ENCODE results near the gene LGALS8.

Gene LGALS8

DNA sequence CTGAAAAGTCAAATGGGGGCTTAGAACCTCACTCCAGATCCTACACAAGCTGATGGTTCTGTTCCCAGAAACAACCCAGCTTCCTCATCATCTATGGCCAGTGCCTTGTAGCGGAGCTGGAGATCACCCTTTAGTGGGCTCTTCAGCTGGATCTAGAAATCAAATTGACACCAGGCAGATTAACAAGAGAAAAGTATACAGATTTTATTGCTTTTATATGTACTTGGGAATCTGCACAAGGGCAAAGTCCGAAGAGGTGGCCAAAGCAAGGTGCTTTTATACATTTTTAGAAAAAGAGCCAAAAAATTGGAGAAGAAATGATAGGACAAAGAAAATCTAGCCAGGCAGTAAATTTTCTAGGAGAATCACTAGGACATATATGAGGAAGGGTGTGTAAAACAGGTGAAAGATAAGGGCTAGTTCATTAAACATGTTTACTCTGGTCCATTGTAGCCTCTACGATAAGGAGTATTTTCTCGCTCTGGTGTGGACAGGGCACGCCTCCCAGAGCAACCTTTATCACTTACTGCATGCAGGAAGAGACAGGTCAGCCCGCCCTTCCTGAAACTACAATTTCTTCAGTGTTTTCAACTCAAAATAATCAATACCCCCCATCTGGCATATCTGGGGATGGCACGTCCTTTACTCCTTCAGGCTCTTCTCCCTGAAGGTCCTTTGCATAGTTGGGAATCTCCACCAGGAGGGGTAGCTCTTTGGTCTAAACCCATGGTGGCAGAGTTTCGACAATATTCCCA, 14.0 kb upstream of the LGALS8 start:
- TF ChIP-seq, protein P1, sequence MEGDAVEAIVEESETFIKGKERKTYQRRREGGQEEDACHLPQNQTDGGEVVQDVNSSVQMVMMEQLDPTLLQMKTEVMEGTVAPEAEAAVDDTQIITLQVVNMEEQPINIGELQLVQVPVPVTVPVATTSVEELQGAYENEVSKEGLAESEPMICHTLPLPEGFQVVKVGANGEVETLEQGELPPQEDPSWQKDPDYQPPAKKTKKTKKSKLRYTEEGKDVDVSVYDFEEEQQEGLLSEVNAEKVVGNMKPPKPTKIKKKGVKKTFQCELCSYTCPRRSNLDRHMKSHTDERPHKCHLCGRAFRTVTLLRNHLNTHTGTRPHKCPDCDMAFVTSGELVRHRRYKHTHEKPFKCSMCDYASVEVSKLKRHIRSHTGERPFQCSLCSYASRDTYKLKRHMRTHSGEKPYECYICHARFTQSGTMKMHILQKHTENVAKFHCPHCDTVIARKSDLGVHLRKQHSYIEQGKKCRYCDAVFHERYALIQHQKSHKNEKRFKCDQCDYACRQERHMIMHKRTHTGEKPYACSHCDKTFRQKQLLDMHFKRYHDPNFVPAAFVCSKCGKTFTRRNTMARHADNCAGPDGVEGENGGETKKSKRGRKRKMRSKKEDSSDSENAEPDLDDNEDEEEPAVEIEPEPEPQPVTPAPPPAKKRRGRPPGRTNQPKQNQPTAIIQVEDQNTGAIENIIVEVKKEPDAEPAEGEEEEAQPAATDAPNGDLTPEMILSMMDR (IDR thresholded peaks at IDR 0.05; ENCODE audit: low read length, missing control alignments) = no peak
- no peak for DNase-seq (ENCODE audit: low read depth)
- H3K4me3 ChIP-seq (replicated peaks; ENCODE audit: low read depth, low read length) = no peak overlapping the region

DNA sequence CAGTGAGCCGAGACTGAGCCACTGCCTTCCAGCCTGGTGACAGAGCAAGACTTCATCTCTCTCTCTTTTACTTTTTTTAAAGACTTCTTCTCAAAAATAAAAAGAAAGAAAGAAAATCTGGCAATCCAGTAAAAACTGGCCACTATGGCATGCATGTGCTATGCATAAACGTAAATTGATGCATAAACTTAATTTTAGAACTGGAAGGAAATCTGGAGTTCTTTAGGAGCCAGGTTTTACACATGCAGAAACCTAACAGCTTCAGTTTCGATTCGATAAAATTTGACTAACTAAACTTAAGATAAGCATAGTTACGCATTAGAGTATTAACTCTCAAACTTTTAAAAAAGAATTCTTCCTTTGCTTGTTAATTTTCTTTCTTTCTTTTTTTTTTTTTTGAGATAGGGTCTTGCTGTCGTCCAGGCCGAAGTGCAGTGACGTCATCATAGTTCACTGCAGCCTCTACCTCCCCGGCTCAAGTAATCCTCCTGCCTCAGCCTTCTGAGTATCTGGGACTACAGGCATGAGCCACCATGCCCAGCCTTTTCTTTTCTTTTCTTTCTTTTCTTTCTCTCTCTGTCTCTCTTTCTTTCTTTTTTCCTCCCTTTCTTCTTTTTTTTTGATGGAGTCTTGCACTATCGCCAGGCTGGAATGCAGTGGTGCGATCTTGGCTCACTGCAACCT, 11.9 kb upstream of the LGALS8 start:
- TF ChIP-seq, protein P1 (IDR thresholded peaks at IDR 0.05; ENCODE audit: low read length, missing control alignments) = no peak
- no peak for DNase-seq (ENCODE audit: low read depth)

DNA sequence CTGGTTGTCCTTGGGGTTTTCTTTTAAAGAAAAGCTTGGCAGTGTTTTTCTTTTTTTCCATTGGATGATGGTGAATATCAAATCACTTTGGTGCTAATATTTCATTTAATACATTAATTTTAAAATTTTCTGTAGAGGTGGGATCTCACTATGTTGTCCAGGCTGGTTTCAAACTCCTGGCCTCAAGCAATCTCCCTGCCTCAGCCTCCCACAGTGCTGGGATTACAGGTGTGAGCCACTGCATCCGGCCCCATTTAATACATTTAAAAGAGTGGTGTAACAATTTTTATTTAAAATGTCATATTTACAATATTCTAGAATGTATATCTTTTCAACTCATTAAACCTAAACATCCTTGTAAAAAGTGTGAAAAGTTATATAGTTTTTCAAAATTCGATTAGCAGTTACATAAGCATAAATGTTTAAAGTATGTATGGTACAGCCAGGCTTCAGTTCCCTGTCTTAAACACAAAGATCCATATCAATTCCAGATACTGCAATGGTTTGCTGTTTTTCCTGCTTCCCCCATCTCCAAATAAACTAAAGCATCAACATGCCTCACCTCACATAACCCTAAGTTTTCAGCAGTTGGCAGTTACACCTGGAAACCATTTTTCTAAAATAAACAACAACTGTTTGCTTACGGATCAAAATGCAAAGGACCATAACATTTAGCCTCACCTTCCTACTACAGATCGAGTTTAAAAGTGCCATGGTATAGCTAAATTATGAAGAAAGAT, 8.9 kb upstream of the LGALS8 start:
- TF ChIP-seq, protein P1 (IDR thresholded peaks at IDR 0.05; ENCODE audit: low read length, missing control alignments) = no peak
- no peak overlapping the region for H3K4me3 ChIP-seq (replicated peaks; ENCODE audit: low read depth, low read length)

More for the DNA sequence above, 11.9 kb upstream of the LGALS8 start:
- no peak overlapping the region for H3K4me3 ChIP-seq (replicated peaks; ENCODE audit: low read depth, low read length)

DNA sequence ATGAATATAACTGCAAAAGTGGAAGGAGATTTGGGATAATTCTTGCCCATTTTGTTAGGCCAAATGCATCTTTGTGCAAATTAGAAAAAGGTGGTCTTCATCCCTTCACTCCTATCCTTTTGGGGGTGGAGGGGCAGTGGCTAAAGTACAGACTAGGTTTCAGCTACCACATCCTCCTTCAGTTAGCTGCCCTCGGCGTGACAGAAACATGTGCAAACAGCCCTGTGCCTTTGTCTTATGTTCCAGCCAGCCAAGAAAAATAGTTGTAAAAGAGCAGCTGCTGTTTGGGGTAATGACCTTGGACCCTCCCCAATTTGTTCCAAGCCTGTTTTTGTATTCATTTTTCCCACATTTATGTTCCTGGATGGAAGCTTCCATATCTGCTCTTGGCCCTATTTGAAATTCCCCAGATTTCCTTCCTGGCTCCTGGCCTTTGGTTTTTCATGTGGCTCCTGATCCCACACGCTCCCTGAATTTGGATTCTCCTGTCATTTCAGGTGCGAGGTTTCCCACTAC, 8.3 kb upstream of the LGALS8 start:
- DNase-seq (ENCODE audit: low read depth) = no peak
- TF ChIP-seq, protein P1 (IDR thresholded peaks at IDR 0.05; ENCODE audit: low read length, missing control alignments) = no peak
- no peak overlapping the region for H3K4me3 ChIP-seq (replicated peaks; ENCODE audit: low read depth, low read length)

More for the DNA sequence above, 8.9 kb upstream of the LGALS8 start:
- no peak for DNase-seq (ENCODE audit: low read depth)

DNA sequence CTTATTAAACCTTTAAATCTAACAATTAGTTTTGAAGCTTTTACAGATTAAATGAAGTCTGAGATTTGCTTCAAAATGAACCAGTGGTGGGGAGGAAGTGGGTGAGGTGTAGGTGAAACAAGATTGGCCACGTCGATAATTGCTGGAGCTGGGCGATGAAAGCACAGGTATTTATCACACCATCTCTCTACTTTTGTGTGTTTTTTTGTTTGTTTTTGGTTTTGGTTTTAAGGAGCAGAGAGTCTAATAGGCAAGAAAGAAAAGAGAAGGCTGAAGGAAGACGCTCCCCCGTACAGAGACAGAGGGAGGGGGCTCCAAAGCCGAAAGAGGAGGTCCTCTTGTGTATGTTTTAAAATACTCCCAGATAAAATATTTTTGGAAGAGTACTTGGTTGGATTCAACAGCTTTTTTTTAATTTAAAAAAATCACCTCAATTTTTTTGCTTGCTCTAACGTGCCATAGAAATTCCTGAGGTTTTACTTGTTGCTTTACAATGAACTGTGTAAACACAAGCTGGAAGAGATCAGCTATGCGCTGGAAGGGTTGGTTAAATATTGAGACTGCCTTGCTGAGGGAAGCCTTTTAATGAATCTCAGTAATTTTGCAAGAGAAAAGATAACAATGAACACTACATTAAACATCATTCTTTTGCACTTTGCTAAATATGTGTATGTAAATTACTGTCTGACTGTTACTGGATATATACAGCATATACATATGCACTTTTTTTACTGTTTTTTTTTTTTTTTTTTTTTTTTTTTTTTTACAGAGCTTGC, 6.7 kb upstream of the LGALS8 start:
- no peak overlapping the region for H3K4me3 ChIP-seq (replicated peaks; ENCODE audit: low read depth, low read length)

DNA sequence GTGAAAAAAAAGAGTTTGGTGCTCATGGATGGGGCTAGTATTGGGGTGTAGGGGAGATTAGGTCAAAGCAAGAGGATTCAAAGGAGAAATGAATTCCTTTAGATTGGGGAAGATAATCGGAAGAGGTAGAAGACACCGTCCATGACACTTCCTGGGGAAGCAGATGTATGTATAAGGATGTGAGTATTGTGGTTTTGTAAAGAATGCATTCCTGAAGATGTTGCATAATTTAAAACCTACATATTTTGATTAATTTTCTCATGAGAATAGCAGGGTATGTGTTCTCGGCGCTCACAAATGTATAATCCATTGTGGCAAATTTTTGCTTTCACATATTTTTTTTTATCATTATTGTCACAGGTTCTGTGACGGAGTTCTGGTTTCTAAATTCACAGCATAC, 5.5 kb upstream of the LGALS8 start:
- H3K4me3 ChIP-seq (replicated peaks; ENCODE audit: low read depth, low read length) = no peak overlapping the region
- TF ChIP-seq, protein P1 (IDR thresholded peaks at IDR 0.05; ENCODE audit: low read length, missing control alignments) = no peak
- peak; percentile 41 for DNase-seq (ENCODE audit: low read depth)

More for the DNA sequence above, 6.7 kb upstream of the LGALS8 start:
- TF ChIP-seq, protein P1 (IDR thresholded peaks at IDR 0.05; ENCODE audit: low read length, missing control alignments) = no peak
- DNase-seq (ENCODE audit: low read depth) = peak; percentile 70

All from fibroblast of pulmonary artery (primary cell).